Uterus (tissue), 2 donors: Measurements from ENCODE around the gene FYN.

Source experiments
- CTCF ChIP-seq, 4 experiments: fragments of 200-600 bp in 2 of 4; fragments of 450-650 bp in 2 of 4; sonication (generic) in 2 of 4; IDR thresholded peaks; one replicate each; pipeline ENCODE4 v1.5.1; 2016 to 2019; ENCODE audit warnings: antibody characterized with exemption in 4 of 4, mild to moderate bottlenecking in 2 of 4, moderate library complexity in 1 of 4
- POLR2A ChIP-seq, 2 donors: fragments of 450-650 bp; IDR thresholded peaks; one replicate each; pipeline ENCODE4 v1.6.1; 2016; ENCODE audit warnings: antibody characterized with exemption in 2 of 2, mild to moderate bottlenecking in 1 of 2, moderate library complexity in 1 of 2

DNA sequence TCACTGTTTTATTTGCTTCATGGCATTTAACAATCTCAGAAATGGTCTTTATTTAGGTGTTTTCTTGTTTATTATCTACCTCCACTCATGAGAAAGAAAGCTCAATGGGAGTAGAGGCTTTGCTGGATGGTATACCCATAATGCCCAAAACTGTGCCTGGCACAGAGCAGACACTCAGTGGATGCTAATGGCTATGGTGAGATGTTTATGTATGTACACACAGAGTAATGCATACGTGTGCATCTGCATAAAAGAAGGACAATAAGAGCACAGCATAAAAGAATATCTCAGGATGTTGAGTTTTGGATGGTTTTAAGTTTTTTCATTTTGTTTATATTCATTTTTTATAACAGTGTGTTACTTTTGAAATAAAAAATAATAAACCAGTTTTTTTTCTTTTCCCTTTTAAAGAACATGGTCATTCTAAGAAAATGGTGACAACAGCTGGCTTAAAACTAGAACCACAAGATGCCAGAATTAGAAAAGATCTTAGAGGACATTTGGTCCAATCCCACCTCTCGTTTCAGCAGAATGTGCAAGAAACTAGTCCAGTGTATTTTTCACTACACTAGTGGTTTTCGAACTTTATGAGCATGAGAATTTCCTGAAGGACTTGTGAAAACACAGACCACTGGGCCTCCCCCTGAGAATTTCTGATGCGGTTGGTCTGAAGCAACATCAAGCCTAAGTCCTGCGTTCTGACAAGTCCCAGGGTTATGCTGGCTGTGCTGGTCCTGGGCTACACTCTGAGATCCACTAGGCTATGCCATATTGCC lies 131.9 kb downstream of the FYN start:
- TF ChIP-seq CTCF (IDR thresholded peaks at IDR 0.05) (no peak), POLR2A (IDR thresholded peaks at IDR 0.05) (no peak)
